WTC11 (cell line): ENCODE measurements around the gene AFF2. TPM values are rescaled to one million over a fixed set of nuclear protein-coding genes. Genes with fewer than 3 reads are reported as not detected.

Experiments
- ATAC-seq: fragments of 200-7000 bp; cut with Tn5 transposase; 2 replicates; pipeline ENCODE4 v1.10.0; 2021; ENCODE audit warnings: mild to moderate bottlenecking, moderate library complexity
- CTCF ChIA-PET: fragments of 300-600 bp; sonication (Branson Sonifier 250); formaldehyde crosslinking; loops from one replicate; lab custom pipeline; 2021; ENCODE audit warnings: antibody characterized with exemption; lab: Charles Lee
- POLR2A ChIA-PET: fragments of 350-600 bp; sonication (Branson Sonifier 250); formaldehyde crosslinking; loops from one replicate; lab custom pipeline; 2021; ENCODE audit warnings: antibody characterized with exemption; lab: Charles Lee
- DNase-seq: peaks from one replicate; pipeline ENCODE4 v3.0.0; 2021; ENCODE audit warnings: low spot score
- H3K27ac Mint-ChIP-seq: 2 replicates; pipeline ENCODE4 v1.8.0; 2021; ENCODE audit warnings: mixed read lengths
- H3K27me3 Mint-ChIP-seq: 2 replicates; pipeline ENCODE4 v1.8.0; 2021; ENCODE audit warnings: low read depth, mild to moderate bottlenecking, moderate library complexity, mixed read lengths
- H3K36me3 Mint-ChIP-seq: 2 replicates; pipeline ENCODE4 v1.8.0; 2021; ENCODE audit warnings: mixed read lengths
- H3K4me1 Mint-ChIP-seq: 2 replicates; pipeline ENCODE4 v1.8.0; 2022; ENCODE audit warnings: mixed read lengths
- H3K4me3 Mint-ChIP-seq: 2 replicates; pipeline ENCODE4 v1.8.0; 2021; ENCODE audit warnings: mild to moderate bottlenecking, moderate library complexity, mixed read lengths
- H3K9me3 Mint-ChIP-seq: 2 replicates; pipeline ENCODE4 v1.8.0; 2021; ENCODE audit warnings: mixed read lengths
- CBFB ChIP-seq: sonication (generic); formaldehyde crosslinking; IDR thresholded peaks from 2 replicates; pipeline ENCODE4 v1.8.1; 2022; ENCODE audit warnings: mild to moderate bottlenecking, low read depth, missing genetic modification reagents
- CREM ChIP-seq: sonication (generic); formaldehyde crosslinking; IDR thresholded peaks from 2 replicates; pipeline ENCODE4 v1.8.1; 2022; ENCODE audit warnings: mild to moderate bottlenecking, missing genetic modification reagents, moderate library complexity
- ELF4 ChIP-seq: sonication (generic); formaldehyde crosslinking; IDR thresholded peaks from 2 replicates; pipeline ENCODE4 v1.8.1; 2022; ENCODE audit warnings: low read depth, mild to moderate bottlenecking, moderate library complexity, missing genetic modification reagents
- EMX1 ChIP-seq: fragments of 250-450 bp; sonication (Bioruptor Pico); IDR thresholded peaks from 2 replicates; pipeline ENCODE4 v1.8.0; 2021; ENCODE audit warnings: mild to moderate bottlenecking
- KAT7 ChIP-seq: sonication (generic); formaldehyde crosslinking; IDR thresholded peaks from 2 replicates; pipeline ENCODE4 v1.8.1; 2023; ENCODE audit warnings: missing genetic modification reagents, mild to moderate bottlenecking, borderline replicate concordance
- NR1H2 ChIP-seq: sonication (generic); formaldehyde crosslinking; IDR thresholded peaks from 2 replicates; pipeline ENCODE4 v1.9.0; 2021; ENCODE audit warnings: mild to moderate bottlenecking, moderate library complexity, missing genetic modification reagents
- NR3C1 ChIP-seq: sonication (generic); formaldehyde crosslinking; conservative IDR thresholded peaks from 2 replicates; pipeline ENCODE4 v1.8.1; 2023; ENCODE audit warnings: low read depth, mild to moderate bottlenecking, missing genetic modification reagents
- TEAD1 ChIP-seq: sonication (generic); formaldehyde crosslinking; IDR thresholded peaks from 2 replicates; pipeline ENCODE4 v1.8.0; 2022; ENCODE audit warnings: mild to moderate bottlenecking, missing genetic modification reagents
- ZBTB21 ChIP-seq: sonication (generic); formaldehyde crosslinking; IDR thresholded peaks from 2 replicates; pipeline ENCODE4 v1.8.1; 2023; ENCODE audit warnings: mild to moderate bottlenecking, missing genetic modification reagents, borderline replicate concordance
- ZNF416 ChIP-seq: fragments of 250-450 bp; sonication (Bioruptor Pico); IDR thresholded peaks from 2 replicates; pipeline ENCODE4 v1.9.0; 2021; ENCODE audit warnings: mild to moderate bottlenecking, inconsistent platforms
- total RNA-seq: library from RNA; stranded (reverse); gene quantifications from 3 replicates; pipeline ENCODE4 v1.2.3, GENCODE V29; 2021
- TF ChIP-seq, protein P1 (sequence below): sonication (generic); formaldehyde crosslinking; IDR thresholded peaks from 2 replicates; pipeline ENCODE4 v1.8.1; 2023; ENCODE audit warnings: mild to moderate bottlenecking, missing genetic modification reagents, moderate library complexity
- TF ChIP-seq, protein P2 (sequence below): sonication (generic); formaldehyde crosslinking; conservative IDR thresholded peaks from 2 replicates; pipeline ENCODE4 v1.8.1; 2023; ENCODE audit warnings: mild to moderate bottlenecking, low read depth, missing genetic modification reagents, moderate library complexity
- TF ChIP-seq, protein P3 (sequence below): sonication (generic); formaldehyde crosslinking; IDR thresholded peaks from 2 replicates; pipeline ENCODE4 v1.8.0; 2022; ENCODE audit warnings: missing genetic modification reagents
- TF ChIP-seq, protein P4 (sequence below): sonication (generic); formaldehyde crosslinking; conservative IDR thresholded peaks from 2 replicates; pipeline ENCODE4 v1.8.1; 2022; ENCODE audit warnings: mild to moderate bottlenecking, missing genetic modification reagents

The AFF2 gene
- total RNA-seq, 1 experiment from 2014 or later = 7.6 TPM

DNA sequence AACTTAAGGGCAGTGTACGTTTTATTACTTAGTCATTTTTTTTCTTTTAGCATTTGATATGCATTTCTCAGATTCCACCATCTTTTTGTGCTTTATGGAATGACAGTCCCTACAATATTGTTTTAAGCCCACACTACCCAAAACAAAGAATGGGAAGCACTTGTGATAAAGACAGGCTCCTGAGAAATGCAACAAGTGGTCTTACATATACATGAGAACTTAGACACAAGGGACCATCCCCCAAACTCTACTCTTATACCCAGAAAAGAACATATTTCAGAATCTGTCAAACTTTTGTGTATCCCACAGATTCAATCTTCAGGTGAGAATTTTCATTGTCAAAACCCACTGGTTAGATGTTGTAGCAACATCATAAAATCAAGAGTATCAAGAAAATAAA lies 491.1 kb downstream of the AFF2 start (continued):
- TF ChIP-seq TEAD1 (CRISPR knock-in tag) = no peak

DNA sequence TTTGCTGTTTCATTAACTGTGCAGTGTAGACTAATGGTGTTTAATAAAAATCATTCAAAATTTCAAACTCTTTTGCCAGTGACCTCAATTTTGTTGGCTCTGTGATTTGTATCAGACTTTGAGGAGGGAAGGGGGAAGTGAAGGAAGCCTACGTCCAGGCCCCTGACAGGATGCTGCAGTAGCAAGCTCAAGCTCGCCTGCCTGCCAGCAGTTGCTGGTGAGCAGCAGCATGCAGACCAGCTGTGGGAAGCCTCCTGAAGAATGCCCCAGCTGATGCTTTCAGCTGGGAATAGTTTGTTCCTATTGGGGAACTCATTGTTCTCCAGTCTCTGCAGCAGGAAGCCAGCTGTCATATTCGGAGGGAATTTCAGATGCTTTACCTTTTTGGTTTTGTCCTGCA lies 495.2 kb downstream of the AFF2 start:
- Mint-ChIP-seq H3K9me3 (no peaks in the 10 kb centered on the region), H3K27ac (no peak overlapping the region), H3K4me1 (0 out of 2 replicates have a peak, but pooled peaks cover 2% of the 10 kb centered on the region), H3K36me3 (no peaks in the 10 kb centered on the region), H3K27me3 (no peaks in the 10 kb centered on the region), H3K4me3 (no peak overlapping the region)
- DNase-seq (no peak), ATAC-seq (no peak)
- ChIA-PET CTCF (no interaction called here), POLR2A (no interaction called here)
- no peak for TF ChIP-seq ZNF416 (CRISPR knock-in tag)
- no peak for TF ChIP-seq CBFB (CRISPR knock-in tag)
- TF ChIP-seq, protein P1, sequence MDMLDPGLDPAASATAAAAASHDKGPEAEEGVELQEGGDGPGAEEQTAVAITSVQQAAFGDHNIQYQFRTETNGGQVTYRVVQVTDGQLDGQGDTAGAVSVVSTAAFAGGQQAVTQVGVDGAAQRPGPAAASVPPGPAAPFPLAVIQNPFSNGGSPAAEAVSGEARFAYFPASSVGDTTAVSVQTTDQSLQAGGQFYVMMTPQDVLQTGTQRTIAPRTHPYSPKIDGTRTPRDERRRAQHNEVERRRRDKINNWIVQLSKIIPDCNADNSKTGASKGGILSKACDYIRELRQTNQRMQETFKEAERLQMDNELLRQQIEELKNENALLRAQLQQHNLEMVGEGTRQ (CRISPR knock-in tag) = no peak
- TF ChIP-seq KAT7 (CRISPR knock-in tag) = no peak
- no peak for TF ChIP-seq NR3C1 (CRISPR knock-in tag)
- TF ChIP-seq, protein P2, sequence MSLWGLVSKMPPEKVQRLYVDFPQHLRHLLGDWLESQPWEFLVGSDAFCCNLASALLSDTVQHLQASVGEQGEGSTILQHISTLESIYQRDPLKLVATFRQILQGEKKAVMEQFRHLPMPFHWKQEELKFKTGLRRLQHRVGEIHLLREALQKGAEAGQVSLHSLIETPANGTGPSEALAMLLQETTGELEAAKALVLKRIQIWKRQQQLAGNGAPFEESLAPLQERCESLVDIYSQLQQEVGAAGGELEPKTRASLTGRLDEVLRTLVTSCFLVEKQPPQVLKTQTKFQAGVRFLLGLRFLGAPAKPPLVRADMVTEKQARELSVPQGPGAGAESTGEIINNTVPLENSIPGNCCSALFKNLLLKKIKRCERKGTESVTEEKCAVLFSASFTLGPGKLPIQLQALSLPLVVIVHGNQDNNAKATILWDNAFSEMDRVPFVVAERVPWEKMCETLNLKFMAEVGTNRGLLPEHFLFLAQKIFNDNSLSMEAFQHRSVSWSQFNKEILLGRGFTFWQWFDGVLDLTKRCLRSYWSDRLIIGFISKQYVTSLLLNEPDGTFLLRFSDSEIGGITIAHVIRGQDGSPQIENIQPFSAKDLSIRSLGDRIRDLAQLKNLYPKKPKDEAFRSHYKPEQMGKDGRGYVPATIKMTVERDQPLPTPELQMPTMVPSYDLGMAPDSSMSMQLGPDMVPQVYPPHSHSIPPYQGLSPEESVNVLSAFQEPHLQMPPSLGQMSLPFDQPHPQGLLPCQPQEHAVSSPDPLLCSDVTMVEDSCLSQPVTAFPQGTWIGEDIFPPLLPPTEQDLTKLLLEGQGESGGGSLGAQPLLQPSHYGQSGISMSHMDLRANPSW (CRISPR knock-in tag) = no peak
- TF ChIP-seq, protein P3, sequence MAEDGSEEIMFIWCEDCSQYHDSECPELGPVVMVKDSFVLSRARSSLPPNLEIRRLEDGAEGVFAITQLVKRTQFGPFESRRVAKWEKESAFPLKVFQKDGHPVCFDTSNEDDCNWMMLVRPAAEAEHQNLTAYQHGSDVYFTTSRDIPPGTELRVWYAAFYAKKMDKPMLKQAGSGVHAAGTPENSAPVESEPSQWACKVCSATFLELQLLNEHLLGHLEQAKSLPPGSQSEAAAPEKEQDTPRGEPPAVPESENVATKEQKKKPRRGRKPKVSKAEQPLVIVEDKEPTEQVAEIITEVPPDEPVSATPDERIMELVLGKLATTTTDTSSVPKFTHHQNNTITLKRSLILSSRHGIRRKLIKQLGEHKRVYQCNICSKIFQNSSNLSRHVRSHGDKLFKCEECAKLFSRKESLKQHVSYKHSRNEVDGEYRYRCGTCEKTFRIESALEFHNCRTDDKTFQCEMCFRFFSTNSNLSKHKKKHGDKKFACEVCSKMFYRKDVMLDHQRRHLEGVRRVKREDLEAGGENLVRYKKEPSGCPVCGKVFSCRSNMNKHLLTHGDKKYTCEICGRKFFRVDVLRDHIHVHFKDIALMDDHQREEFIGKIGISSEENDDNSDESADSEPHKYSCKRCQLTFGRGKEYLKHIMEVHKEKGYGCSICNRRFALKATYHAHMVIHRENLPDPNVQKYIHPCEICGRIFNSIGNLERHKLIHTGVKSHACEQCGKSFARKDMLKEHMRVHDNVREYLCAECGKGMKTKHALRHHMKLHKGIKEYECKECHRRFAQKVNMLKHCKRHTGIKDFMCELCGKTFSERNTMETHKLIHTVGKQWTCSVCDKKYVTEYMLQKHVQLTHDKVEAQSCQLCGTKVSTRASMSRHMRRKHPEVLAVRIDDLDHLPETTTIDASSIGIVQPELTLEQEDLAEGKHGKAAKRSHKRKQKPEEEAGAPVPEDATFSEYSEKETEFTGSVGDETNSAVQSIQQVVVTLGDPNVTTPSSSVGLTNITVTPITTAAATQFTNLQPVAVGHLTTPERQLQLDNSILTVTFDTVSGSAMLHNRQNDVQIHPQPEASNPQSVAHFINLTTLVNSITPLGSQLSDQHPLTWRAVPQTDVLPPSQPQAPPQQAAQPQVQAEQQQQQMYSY = no peak
- TF ChIP-seq, protein P4, sequence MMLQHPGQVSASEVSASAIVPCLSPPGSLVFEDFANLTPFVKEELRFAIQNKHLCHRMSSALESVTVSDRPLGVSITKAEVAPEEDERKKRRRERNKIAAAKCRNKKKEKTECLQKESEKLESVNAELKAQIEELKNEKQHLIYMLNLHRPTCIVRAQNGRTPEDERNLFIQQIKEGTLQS (CRISPR knock-in tag) = no peak
- no peak for TF ChIP-seq NR1H2
- no peak for TF ChIP-seq ELF4 (CRISPR knock-in tag)
- TF ChIP-seq CREM (CRISPR knock-in tag) = no peak
- no peak for TF ChIP-seq EMX1

DNA sequence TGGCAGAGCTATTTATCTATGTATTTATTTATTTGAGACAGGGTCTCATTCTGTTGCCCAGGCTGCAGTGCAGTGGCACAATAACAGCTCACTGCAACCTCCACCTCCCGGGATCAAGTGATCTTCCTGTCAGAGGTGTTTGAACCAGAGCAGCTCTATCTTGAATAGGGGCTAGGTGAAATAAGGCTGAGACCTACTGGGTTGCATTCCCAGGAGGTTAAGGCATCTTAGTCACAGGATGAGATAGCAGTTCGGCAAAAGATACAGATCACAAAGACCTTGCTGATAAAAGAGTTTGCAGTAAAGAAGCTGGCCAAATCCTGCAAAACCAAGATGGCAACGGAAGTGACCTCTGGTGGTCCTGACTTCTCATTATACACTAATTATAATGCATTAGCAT lies 501.9 kb downstream of the AFF2 start:
- no peaks in the 10 kb centered on the region for H3K36me3 Mint-ChIP-seq
- no peak overlapping the region for H3K27ac Mint-ChIP-seq
- no peak overlapping the region for H3K4me3 Mint-ChIP-seq
- H3K4me1 Mint-ChIP-seq = no peaks in the 10 kb centered on the region
- no peaks in the 10 kb centered on the region for H3K27me3 Mint-ChIP-seq
- ChIA-PET CTCF (no interaction called here), POLR2A (no interaction called here)
- TF ChIP-seq ZBTB21 (no peak), NR3C1 (CRISPR knock-in tag) (no peak)
- no peak for DNase-seq
- ATAC-seq = no peak
- no peaks in the 10 kb centered on the region for H3K9me3 Mint-ChIP-seq
